ENCODE results near the gene MMGT1. TPM values are rescaled to one million over a fixed set of nuclear protein-coding genes. Genes with fewer than 3 reads are reported as not detected.

Gene MMGT1
- 20.2 and 20.5 TPM in 2 replicates for total RNA-seq

DNA sequence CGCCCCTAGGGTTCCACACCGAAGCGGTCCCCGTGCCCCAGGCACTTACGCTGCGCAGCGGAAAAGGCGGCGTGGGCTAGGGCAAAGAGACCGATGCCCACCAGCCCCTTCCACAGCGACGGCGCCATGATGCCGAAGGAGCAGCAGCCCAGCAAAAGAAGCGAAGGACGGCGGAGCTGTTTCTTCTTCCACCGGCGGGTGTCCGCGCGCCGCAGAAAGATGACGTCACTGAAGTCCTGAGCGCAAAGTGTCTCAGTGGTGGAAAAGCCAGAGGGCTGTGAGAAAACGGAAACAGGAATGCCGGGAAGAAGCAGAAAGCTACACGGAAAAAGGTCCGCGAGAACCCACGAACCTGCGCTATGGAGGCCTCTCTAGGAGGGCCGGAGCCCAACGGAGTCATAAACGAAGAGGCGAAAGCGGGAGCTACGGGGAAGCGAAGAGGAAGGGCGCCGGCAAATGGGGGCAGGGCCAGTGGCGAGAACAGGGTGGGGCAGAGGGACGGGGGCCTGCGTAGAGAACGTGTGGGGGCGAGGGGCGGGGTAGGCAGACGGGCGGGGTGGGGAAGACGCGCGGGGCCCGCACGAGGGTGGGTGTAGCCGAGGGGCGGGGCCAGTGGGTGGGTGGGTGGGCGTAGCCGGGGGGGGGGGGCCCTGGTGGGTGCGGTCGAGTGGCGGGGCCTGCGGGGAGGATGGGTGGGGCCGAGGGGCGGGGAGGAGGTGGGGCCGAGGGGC, at the start of gene MMGT1:
TSS of gene MMGT1 (minus strand) at position 441 of the 731 bp plus-strand sequence. CDS start at position 128, 313 bp downstream.

DNA sequence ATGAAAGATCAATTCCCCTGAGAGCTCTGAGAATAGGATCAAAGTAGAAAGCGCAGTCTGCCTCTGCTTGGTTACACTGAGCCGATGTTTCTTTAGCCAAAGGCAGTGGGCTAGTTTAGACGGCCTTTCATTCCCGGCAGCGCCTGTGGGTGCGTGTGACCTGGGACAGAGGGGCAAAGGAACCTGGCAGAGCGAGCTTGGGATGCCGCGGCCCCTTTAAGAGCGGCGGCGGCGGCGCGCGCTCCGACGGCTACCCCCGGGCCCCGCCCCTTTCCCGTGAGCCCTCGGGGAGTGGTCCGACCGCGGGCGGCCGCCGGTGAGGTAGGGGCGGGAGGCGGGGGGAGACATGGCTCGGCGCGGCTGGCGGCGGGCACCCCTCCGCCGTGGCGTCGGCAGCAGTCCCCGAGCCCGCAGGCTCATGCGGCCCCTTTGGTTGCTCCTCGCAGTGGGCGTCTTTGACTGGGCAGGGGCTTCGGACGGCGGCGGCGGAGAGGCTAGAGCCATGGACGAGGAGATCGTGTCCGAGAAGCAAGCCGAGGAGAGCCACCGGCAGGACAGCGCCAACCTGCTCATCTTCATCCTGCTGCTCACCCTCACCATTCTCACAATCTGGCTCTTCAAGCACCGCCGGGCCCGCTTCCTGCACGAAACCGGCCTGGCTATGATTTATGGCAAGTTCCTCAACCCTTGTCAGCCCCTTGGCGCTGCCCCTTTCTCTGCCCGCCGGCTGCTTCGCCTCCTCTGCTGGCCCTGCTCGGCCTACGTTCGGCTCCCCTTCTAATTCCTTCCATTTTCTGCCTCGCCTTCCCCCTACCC, 11.6 kb upstream of the MMGT1 start, which contains the start of gene SLC9A6:
TSS of gene SLC9A6 (plus strand) at position 279 of the 816 bp plus-strand sequence. CDS start at position 503, 224 bp downstream.

Other genes starting within 250 kb of the MMGT1 start
- not detected in 2 replicates for gene CT45A3, start 205.8 kb downstream of the MMGT1 start, total RNA-seq
- not detected in 2 replicates for gene CT45A5, start 188.5 kb downstream of the MMGT1 start, total RNA-seq
- not detected in 2 replicates for gene CT45A6, start 171.2 kb downstream of the MMGT1 start, total RNA-seq
- gene CT45A2, start 154.0 kb downstream of the MMGT1 start, total RNA-seq = not detected in 2 replicates
- gene CT45A7, start 136.7 kb downstream of the MMGT1 start, total RNA-seq = not detected in 2 replicates
- gene CT45A8, start 119.5 kb downstream of the MMGT1 start, total RNA-seq = not detected in 2 replicates
- not detected in 2 replicates for gene CT45A9, start 102.2 kb downstream of the MMGT1 start, total RNA-seq
- not detected in 2 replicates for gene CT45A10, start 80.5 kb downstream of the MMGT1 start, total RNA-seq
- gene SAGE1, start 80.3 kb downstream of the MMGT1 start, total RNA-seq = not detected in 2 replicates
- gene SLC9A6, start 11.4 kb upstream of the MMGT1 start, total RNA-seq = 20.8 and 21.6 TPM in 2 replicates
- gene FHL1, start 173.5 kb upstream of the MMGT1 start, total RNA-seq = 53.0 and 57.1 TPM in 2 replicates

Data from myometrial cell (primary cell).